Activated CD4-positive, alpha-beta T cell treated with anti-CD3 and anti-CD28 coated beads for 4 hours (primary cell): ENCODE measurements around the gene CCRL2.
"Not testable (repeated sequence)": the region's sequence is repeated elsewhere in the genome, so short reads cannot be mapped to it uniquely, and the experiment has no call there.

Experiments used
- DNase-seq, 2 donors: peaks; one replicate each; pipeline ENCODE4 v3.0.0-alpha.2; 2020

The CCRL2 gene

GRCh38 chr3:46380471-46381221, 26.4 kb upstream of the CCRL2 start:
- no peak for DNase-seq

- no peak for DNase-seq
These were observed 25.4 kb upstream of the CCRL2 start for GRCh38 chr3:46381625-46382024.

- DNase-seq, result no peak
These were observed 23.7 kb upstream of the CCRL2 start for GRCh38 chr3:46383211-46383950.

- DNase-seq, result no peak
These were observed 23.1 kb upstream of the CCRL2 start for GRCh38 chr3:46383951-46384330.

GRCh38 chr3:46386205-46386604, 20.9 kb upstream of the CCRL2 start:
- DNase-seq, result no peak

- not testable (repeated sequence) for DNase-seq
These were observed 18.2 kb upstream of the CCRL2 start for GRCh38 chr3:46388847-46389246.

GRCh38 chr3:46389306-46389705, 17.8 kb upstream of the CCRL2 start:
- DNase-seq, result no peak

- DNase-seq, result not testable (repeated sequence)
These were observed 15.5 kb upstream of the CCRL2 start for GRCh38 chr3:46391526-46391925.

- DNase-seq, result no peak
These were observed 14.0 kb upstream of the CCRL2 start for GRCh38 chr3:46393011-46393410.

GRCh38 chr3:46393554-46394434, 13.3 kb upstream of the CCRL2 start:
- DNase-seq, result no peak

- DNase-seq, result no peak
These were observed 11.8 kb upstream of the CCRL2 start for GRCh38 chr3:46395210-46395661.

- DNase-seq, result no peak
These were observed 11.1 kb upstream of the CCRL2 start for GRCh38 chr3:46395766-46396530.

GRCh38 chr3:46397111-46397510, 9.9 kb upstream of the CCRL2 start:
- DNase-seq, result no peak

- DNase-seq, result no peak
These were observed 8.7 kb upstream of the CCRL2 start for GRCh38 chr3:46398186-46398955.

GRCh38 chr3:46399098-46399497, 8.0 kb upstream of the CCRL2 start:
- DNase-seq, result no peak

GRCh38 chr3:46399557-46399956, 7.5 kb upstream of the CCRL2 start:
- DNase-seq, result no peak

- no peak for DNase-seq
These were observed 6.9 kb upstream of the CCRL2 start for GRCh38 chr3:46400000-46400734.

GRCh38 chr3:46400846-46401245, 6.2 kb upstream of the CCRL2 start:
- no peak for DNase-seq

- DNase-seq, result no peak
These were observed 5.5 kb upstream of the CCRL2 start for GRCh38 chr3:46401579-46401978.

- DNase-seq, result not testable (repeated sequence)
These were observed 4.2 kb upstream of the CCRL2 start for GRCh38 chr3:46402902-46403301.
